ENCODE data around the gene CAT. TPM values are rescaled to one million over a fixed set of nuclear protein-coding genes. Genes with fewer than 3 reads are reported as not detected.

The CAT gene
- total and polyA plus RNA-seq, 7 donors: 27.9 to 110 (median 83.9) TPM

GRCh38 chr11:34509336-34509876 lies 70.7 kb downstream of the CAT start:
- no peaks in the 10 kb centered on the region for H3K36me3 ChIP-seq (ENCODE audit: insufficient read depth in 1 of 2, low read depth in 1 of 2)
- no peak overlapping the region for H3K27ac ChIP-seq
- H3K4me3 ChIP-seq: no peak overlapping the region
- H3K27me3 ChIP-seq (ENCODE audit: insufficient read depth in 3 of 3, low read length in 2 of 3): no peaks in the 10 kb centered on the region
- 28 to 37% (median 31%) methylated on average over 5 of the region's 5 CpGs for WGBS, 3 donors
- no peaks in the 10 kb centered on the region for H3K9me3 ChIP-seq
- intact Hi-C loops (cut with DNase I): no loop called here
- no peak for DNase-seq
- ATAC-seq: no peak
- TF ChIP-seq CTCF (IDR thresholded peaks at IDR 0.05): no peak
- H3K4me1 ChIP-seq: no peaks in the 10 kb centered on the region

DNA sequence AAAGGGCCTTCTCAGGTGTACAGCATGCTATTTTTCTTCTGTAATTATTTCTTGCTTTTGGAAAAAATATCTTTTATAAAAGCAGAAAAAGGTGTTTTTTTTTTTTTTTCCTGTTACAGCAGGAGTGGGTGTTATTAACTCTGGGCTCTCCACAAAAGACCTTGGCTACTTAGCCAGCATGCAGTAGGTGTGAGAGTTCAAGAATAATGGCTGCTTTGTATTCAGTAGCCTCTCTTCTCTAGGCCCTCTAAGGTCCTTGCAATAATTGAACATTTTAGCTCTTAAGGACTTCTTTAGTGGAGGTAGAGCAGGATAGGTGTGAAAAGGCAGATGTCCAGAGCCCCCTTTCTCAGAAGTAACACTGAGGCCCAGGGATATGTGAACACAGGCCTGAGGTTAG lies 71.5 kb downstream of the CAT start:
- H3K9me3 ChIP-seq: no peaks in the 10 kb centered on the region
- intact Hi-C loops (cut with DNase I): no loop called here
- no peaks in the 10 kb centered on the region for H3K27me3 ChIP-seq (ENCODE audit: insufficient read depth in 3 of 3, low read length in 2 of 3)
- no peak overlapping the region for H3K4me3 ChIP-seq
- no peak overlapping the region for H3K27ac ChIP-seq
- no peaks in the 10 kb centered on the region for H3K4me1 ChIP-seq
- no peaks in the 10 kb centered on the region for H3K36me3 ChIP-seq (ENCODE audit: insufficient read depth in 1 of 2, low read depth in 1 of 2)
- DNase-seq: no peak
- no peak for ATAC-seq
- no peak for TF ChIP-seq CTCF (IDR thresholded peaks at IDR 0.05)

GRCh38 chr11:34510673-34511072 lies 71.9 kb downstream of the CAT start:
- 91 to 97% (median 96%) methylated on average over 2 of the region's 2 CpGs for WGBS, 3 donors
- Histone ChIP-seq H3K9me3 (no peaks in the 10 kb centered on the region), H3K4me1 (no peaks in the 10 kb centered on the region), H3K4me3 (no peak overlapping the region), H3K36me3 (ENCODE audit: insufficient read depth in 1 of 2, low read depth in 1 of 2) (no peaks in the 10 kb centered on the region), H3K27ac (no peak overlapping the region), H3K27me3 (ENCODE audit: insufficient read depth in 3 of 3, low read length in 2 of 3) (no peaks in the 10 kb centered on the region)
- DNase-seq: no peak
- intact Hi-C loops (cut with DNase I): no loop called here
- ATAC-seq: no peak
- TF ChIP-seq CTCF (IDR thresholded peaks at IDR 0.05): no peak

DNA sequence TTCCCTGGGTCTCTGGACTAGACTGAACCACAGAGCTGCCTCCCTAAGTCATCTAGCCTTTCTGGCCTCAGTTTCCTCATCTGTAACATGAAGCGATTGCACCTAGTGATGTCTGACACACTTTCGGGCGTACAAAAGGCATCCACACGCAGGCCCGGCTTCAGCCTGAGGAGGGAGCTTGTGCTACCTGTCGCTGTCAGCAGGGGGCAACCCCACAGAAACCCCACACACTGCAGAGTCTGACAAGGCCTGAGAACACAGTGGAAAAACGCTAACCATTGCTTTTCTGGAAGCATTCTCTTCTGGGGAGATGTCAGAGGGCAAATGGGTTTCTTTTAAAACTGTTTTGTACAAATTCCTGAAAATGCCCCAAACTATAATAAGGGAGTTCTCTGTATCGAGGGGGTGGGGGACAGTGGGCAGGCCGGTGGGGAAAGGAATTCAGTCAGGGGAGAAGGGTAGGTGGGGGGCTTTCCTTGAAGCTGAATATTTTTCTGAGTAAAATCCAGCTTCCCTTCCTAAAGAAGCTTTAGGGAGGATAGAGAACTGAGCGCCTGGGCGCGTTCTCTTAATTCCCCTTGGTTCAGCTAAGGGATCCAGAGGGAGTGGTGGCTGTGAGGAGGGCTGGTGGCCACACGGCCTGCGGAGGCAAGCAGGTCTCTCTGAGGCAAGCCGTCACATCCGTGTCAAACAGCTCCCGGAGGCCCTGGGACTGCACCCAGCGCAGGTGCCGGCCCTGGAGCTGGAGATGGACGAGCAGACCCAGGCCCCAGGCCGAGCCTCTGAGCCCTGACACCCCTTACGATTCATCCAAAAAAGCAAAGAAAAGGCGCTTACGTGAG lies 74.3 kb downstream of the CAT start:
- WGBS, 3 donors: 70 to 74% (median 71%) methylated on average over 24 of the region's 24 CpGs
- Histone ChIP-seq H3K9me3 (no peaks in the 10 kb centered on the region), H3K36me3 (ENCODE audit: insufficient read depth in 1 of 2, low read depth in 1 of 2) (no peaks in the 10 kb centered on the region), H3K4me3 (no peak overlapping the region), H3K27ac (no peak overlapping the region), H3K4me1 (no peaks in the 10 kb centered on the region), H3K27me3 (ENCODE audit: insufficient read depth in 3 of 3, low read length in 2 of 3) (no peaks in the 10 kb centered on the region)
- ATAC-seq (peak; percentile 52 to 74 (median 70)), DNase-seq (peak in 1 of 2 donors; percentile 43)
- peak; percentile 49 for TF ChIP-seq CTCF (IDR thresholded peaks at IDR 0.05)
- intact Hi-C loops (cut with DNase I): no loop called here

Measured in psoas muscle (tissue), 8 donors.